DND-41 (cell line): Measurements from ENCODE around the gene FOXK1.

ENCODE experiments used
- ATAC-seq: fragments of 200-7000 bp; cut with Tn5 transposase; 3 replicates; pipeline ENCODE4 v1.9.1; 2021; ENCODE audit warnings: low read depth; ENCODE audit not compliant: insufficient read depth
- DNase-seq: peaks from one replicate; pipeline ENCODE4 v3.0.0-alpha.2; 2020
- H2AFZ ChIP-seq: 2 replicates; pipeline ENCODE4 v1.6.0; 2012; ENCODE audit warnings: low read depth, low read length
- H3K27ac ChIP-seq: 2 replicates; pipeline ENCODE4 v1.5.1; 2012; ENCODE audit warnings: low read length, inconsistent platforms
- H3K27me3 ChIP-seq: fragments of 200-600 bp; sonication (generic); 2 replicates; pipeline ENCODE4 v1.6.0; 2012; ENCODE audit warnings: low read length, mild to moderate bottlenecking, inconsistent platforms; ENCODE audit not compliant: insufficient read depth, poor library complexity
- H3K36me3 ChIP-seq: 2 replicates; pipeline ENCODE4 v1.5.1; 2012; ENCODE audit warnings: low read length, inconsistent platforms; ENCODE audit not compliant: insufficient read depth
- H3K4me1 ChIP-seq: 2 replicates; pipeline ENCODE4 v1.5.1; 2012; ENCODE audit warnings: mild to moderate bottlenecking, low read length; ENCODE audit not compliant: insufficient read depth
- H3K4me2 ChIP-seq: 2 replicates; pipeline ENCODE4 v1.6.0; 2012; ENCODE audit warnings: mild to moderate bottlenecking, moderate library complexity, low read length, inconsistent platforms; ENCODE audit not compliant: insufficient read depth
- H3K4me3 ChIP-seq, 2 experiments: fragments of 200-600 bp in 1 of 2; shearing (Covaris generic) in 1 of 2; 2 replicates each; pipeline ENCODE4 v1.5.1; 2012 to 2016; ENCODE audit warnings: inconsistent platforms in 2 of 2, low read length in 2 of 2, mild to moderate bottlenecking in 2 of 2, low read depth in 1 of 2, moderate library complexity in 1 of 2
- H3K79me2 ChIP-seq: 2 replicates; pipeline ENCODE4 v1.6.0; 2012; ENCODE audit warnings: low read length, inconsistent platforms; ENCODE audit not compliant: insufficient read depth
- H3K9ac ChIP-seq: 2 replicates; pipeline ENCODE4 v1.6.0; 2012; ENCODE audit warnings: low read depth, mild to moderate bottlenecking, inconsistent platforms, low read length, moderate library complexity
- H3K9me3 ChIP-seq: 2 replicates; pipeline ENCODE4 v1.5.1; 2012; ENCODE audit warnings: low read length, moderate library complexity, mild to moderate bottlenecking, inconsistent platforms; ENCODE audit not compliant: insufficient read depth, severe bottlenecking
- H4K20me1 ChIP-seq: 2 replicates; pipeline ENCODE4 v1.6.0; 2012; ENCODE audit warnings: low read length; ENCODE audit not compliant: insufficient read depth
- CTCF ChIP-seq: IDR thresholded peaks from 2 replicates; pipeline ENCODE4 v1.5.1; 2012; ENCODE audit warnings: borderline replicate concordance, low read length, moderate library complexity, mild to moderate bottlenecking; ENCODE audit not compliant: poor library complexity, severe bottlenecking; ENCODE audit errors: extremely low read depth
- EZH2 ChIP-seq: IDR thresholded peaks from 3 replicates; pipeline ENCODE4 v1.6.1; 2012; ENCODE audit warnings: borderline replicate concordance, low read depth, mild to moderate bottlenecking, moderate library complexity, low read length, inconsistent platforms; ENCODE audit not compliant: severe bottlenecking

The FOXK1 gene

GRCh38 chr7:4779118-4779517 is 97.0 kb downstream of the FOXK1 start:
- peaks cover 43% of the 10 kb centered on the region for H3K79me2 ChIP-seq
- no peak overlapping the region for H3K9ac ChIP-seq
- DNase-seq = no peak
- H2AFZ ChIP-seq = no peak overlapping the region
- no peaks in the 10 kb centered on the region for H3K27me3 ChIP-seq
- no peak for TF ChIP-seq CTCF
- no peak for TF ChIP-seq EZH2
- no peak overlapping the region for H3K4me2 ChIP-seq
- H3K4me3 ChIP-seq = no peak overlapping the region
- H3K27ac ChIP-seq = no peak overlapping the region
- H3K9me3 ChIP-seq = no peaks in the 10 kb centered on the region
- peaks cover 34% of the 10 kb centered on the region for H3K4me1 ChIP-seq
- H4K20me1 ChIP-seq = peaks cover 15% of the 10 kb centered on the region
- no peak for ATAC-seq
- peaks cover 38% of the 10 kb centered on the region for H3K36me3 ChIP-seq

- peaks cover 17% of the 10 kb centered on the region for H3K4me1 ChIP-seq
- H3K27me3 ChIP-seq = no peaks in the 10 kb centered on the region
- peaks cover 11% of the 10 kb centered on the region; the same call in 1 of the 2 replicates for H4K20me1 ChIP-seq
- no peak for TF ChIP-seq EZH2
- no peak overlapping the region for H2AFZ ChIP-seq
- peaks cover 28% of the 10 kb centered on the region for H3K79me2 ChIP-seq
- no peaks in the 10 kb centered on the region for H3K9me3 ChIP-seq
- H3K36me3 ChIP-seq = peaks cover 59% of the 10 kb centered on the region
- ATAC-seq (no peak), DNase-seq (no peak)
- H3K9ac ChIP-seq = no peak overlapping the region
- H3K27ac ChIP-seq = no peak overlapping the region
- no peak overlapping the region for H3K4me3 ChIP-seq
- no peak overlapping the region for H3K4me2 ChIP-seq
Observed at GRCh38 chr7:4781366-4782069, 99.4 kb downstream of the FOXK1 start.

GRCh38 chr7:4782333-4783291 is 100.5 kb downstream of the FOXK1 start:
- Histone ChIP-seq H3K4me3 (no peak overlapping the region), H3K36me3 (peaks cover 63% of the 10 kb centered on the region), H3K4me1 (peaks cover 8% of the 10 kb centered on the region), H3K9ac (no peak overlapping the region), H3K27ac (no peak overlapping the region), H3K9me3 (no peaks in the 10 kb centered on the region), H4K20me1 (peaks cover 11% of the 10 kb centered on the region; the same call in 1 of the 2 replicates), H3K27me3 (no peaks in the 10 kb centered on the region), H2AFZ (no peak overlapping the region), H3K4me2 (no peak overlapping the region), H3K79me2 (peaks cover 18% of the 10 kb centered on the region)
- DNase-seq (no peak), ATAC-seq (no peak)
- TF ChIP-seq CTCF = no peak
- no peak for TF ChIP-seq EZH2

DNA sequence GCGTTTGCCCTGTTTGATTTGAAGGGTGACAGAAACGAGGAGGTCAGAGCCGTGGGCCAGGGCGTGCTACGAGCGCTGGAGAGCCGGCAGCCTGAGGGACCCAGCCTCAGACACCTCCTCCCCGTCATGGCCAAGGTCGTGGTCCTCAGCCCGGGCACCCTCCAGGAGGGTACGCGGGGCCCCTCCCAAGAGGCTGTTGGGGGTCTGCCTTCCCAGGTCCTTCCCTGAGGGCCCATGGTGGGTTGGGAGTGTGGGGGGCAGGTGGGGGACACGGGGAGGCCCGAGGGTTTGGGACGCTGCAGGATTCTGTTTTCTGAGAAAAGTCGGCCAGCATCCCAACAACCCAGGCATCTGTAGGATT is 101.2 kb downstream of the FOXK1 start:
- no peaks in the 10 kb centered on the region for H3K9me3 ChIP-seq
- ATAC-seq (no peak), DNase-seq (no peak)
- H3K4me1 ChIP-seq = peaks cover 2% of the 10 kb centered on the region; the same call in 1 of the 2 replicates
- H3K9ac ChIP-seq = no peak overlapping the region
- no peaks in the 10 kb centered on the region for H3K27me3 ChIP-seq
- H3K27ac ChIP-seq = no peak overlapping the region
- no peak overlapping the region for H3K4me3 ChIP-seq
- H4K20me1 ChIP-seq = peaks cover 9% of the 10 kb centered on the region; the same call in 1 of the 2 replicates
- H3K36me3 ChIP-seq = peaks cover 70% of the 10 kb centered on the region
- peaks cover 11% of the 10 kb centered on the region for H3K79me2 ChIP-seq
- H2AFZ ChIP-seq = no peak overlapping the region
- no peak for TF ChIP-seq EZH2
- no peak for TF ChIP-seq CTCF
- H3K4me2 ChIP-seq = no peak overlapping the region
